ENCODE data around the gene LRP2.
"Not testable (repeated sequence)": the region's sequence is repeated elsewhere in the genome, so short reads cannot be mapped to it uniquely, and the experiment has no call there.

The LRP2 gene

DNA sequence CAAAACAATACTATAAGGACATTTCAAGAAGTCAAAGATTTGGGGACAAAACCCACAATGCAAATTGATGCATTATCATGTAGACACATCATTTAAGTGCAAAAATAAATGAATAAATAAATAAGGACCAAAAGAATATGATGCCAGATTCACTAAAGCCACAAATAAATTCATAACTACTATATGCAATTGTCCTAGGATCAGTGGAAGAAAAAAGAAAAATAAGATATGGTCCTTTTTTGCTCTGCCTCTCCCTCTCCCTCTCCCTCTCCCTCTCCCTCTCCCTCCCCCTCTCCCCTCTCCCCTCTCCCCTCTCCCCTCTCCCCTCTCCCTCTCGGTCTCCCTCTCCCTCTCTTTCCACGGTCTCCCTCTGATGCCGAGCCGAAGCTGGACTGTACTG is 36.4 kb downstream of the LRP2 start:
- H3K27me3 ChIP-seq (ENCODE audit: insufficient read depth, low read length); H3K4me3 ChIP-seq (ENCODE audit: low read length); H3K9ac ChIP-seq (ENCODE audit: low read depth, low read length); H3K27ac ChIP-seq (ENCODE audit: low read depth, low read length); H3K9me3 ChIP-seq (ENCODE audit: insufficient read depth, low read depth, low read length); H3K36me3 ChIP-seq (ENCODE audit: insufficient read depth, low read length); H3K4me1 ChIP-seq (ENCODE audit: insufficient read depth, low read length): not testable (repeated sequence)
- no CpG with 5 or more reads among the region's 4 CpGs for WGBS

DNA sequence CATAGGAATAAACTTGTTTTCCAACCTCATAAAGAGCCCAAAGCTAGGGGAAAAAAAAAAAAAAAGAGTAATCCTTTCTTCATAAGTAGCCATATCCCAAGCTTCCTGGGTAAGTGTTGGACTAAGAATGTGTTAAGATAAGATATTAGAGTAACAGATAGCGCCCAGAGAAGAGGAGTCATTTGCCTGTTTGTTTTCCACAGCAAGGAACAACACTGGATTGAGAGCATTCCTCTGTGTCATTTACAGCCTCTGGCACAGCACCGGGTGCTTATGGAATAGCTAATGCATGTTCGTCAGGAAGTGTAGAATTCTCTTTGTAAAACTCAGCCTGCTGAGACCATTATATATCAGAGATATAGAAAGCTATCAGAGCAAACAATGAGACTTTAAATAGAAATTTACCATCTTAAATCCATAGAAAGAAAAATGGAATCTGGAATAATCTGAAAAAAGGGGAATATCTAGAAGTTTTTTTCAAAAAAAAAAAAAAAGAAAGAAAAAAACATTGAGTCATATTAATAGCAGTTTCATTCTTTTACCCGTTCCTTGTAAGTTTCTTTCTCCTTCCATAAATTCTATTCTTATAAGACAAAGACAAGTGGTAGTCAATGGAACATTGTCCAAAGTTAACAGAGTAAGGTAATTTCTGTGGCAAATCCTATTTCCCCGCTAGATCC is 37.6 kb downstream of the LRP2 start:
- H3K27ac ChIP-seq (ENCODE audit: low read depth, low read length), result no peak overlapping the region
- H3K9me3 ChIP-seq (ENCODE audit: insufficient read depth, low read depth, low read length), result peaks cover 3% of the 10 kb centered on the region; the same call in 1 of the 2 replicates
- 82% methylated on average over 4 of the region's 5 CpGs for WGBS
- no peaks in the 10 kb centered on the region for H3K36me3 ChIP-seq (ENCODE audit: insufficient read depth, low read length)
- H3K9ac ChIP-seq (ENCODE audit: low read depth, low read length), result no peak overlapping the region
- no peaks in the 10 kb centered on the region for H3K4me1 ChIP-seq (ENCODE audit: insufficient read depth, low read length)
- H3K4me3 ChIP-seq (ENCODE audit: low read length), result no peak overlapping the region
- no peaks in the 10 kb centered on the region for H3K27me3 ChIP-seq (ENCODE audit: insufficient read depth, low read length)

DNA sequence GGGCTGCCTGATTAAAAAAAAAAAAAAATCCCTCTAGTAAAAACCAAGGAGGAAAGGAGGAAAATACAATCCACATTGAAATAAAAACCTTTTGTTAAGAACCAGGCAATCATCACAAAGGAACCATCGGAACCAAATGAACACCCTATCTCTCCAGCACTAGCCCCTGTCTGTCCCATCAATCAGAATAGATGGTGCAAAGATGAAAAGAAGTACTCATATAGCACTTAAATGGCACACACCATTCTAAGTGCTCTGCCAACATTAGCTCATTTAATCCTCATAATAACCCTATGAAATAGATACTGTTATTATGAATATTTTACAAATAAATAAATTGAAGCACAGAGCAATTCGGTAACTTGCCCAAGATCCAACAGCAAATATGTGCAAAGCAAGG is 38.5 kb downstream of the LRP2 start:
- H3K27ac ChIP-seq (ENCODE audit: low read depth, low read length), result no peak overlapping the region
- H3K9me3 ChIP-seq (ENCODE audit: insufficient read depth, low read depth, low read length), result peaks cover 3% of the 10 kb centered on the region; the same call in 1 of the 2 replicates
- no peak overlapping the region for H3K4me3 ChIP-seq (ENCODE audit: low read length)
- WGBS, result 98% methylated on average over 2 of the region's 2 CpGs
- H3K9ac ChIP-seq (ENCODE audit: low read depth, low read length), result no peak overlapping the region
- H3K36me3 ChIP-seq (ENCODE audit: insufficient read depth, low read length), result no peaks in the 10 kb centered on the region
- H3K4me1 ChIP-seq (ENCODE audit: insufficient read depth, low read length), result no peaks in the 10 kb centered on the region
- no peaks in the 10 kb centered on the region for H3K27me3 ChIP-seq (ENCODE audit: insufficient read depth, low read length)

DNA sequence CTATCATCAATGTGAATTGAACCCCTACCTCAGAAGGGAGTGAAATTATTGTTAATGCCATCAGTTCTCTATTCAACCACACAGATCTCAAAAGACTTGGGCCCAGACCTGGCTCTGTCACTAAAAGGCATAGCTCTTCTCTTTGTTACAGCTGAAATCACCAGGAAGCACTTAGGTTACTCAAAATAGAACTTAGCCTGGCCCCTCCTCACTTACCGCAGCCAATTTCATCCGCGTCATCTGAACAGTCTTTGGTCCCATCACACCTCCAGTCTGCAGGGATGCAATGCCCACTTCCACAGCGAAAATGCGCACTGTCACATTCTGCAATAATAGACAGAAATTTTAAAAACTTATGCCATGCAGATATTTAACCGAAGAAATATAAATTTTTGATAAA is 41.8 kb downstream of the LRP2 start:
- H3K27ac ChIP-seq (ENCODE audit: low read depth, low read length), result no peak overlapping the region
- no peaks in the 10 kb centered on the region for H3K36me3 ChIP-seq (ENCODE audit: insufficient read depth, low read length)
- no peak overlapping the region for H3K9ac ChIP-seq (ENCODE audit: low read depth, low read length)
- no peak overlapping the region for H3K4me3 ChIP-seq (ENCODE audit: low read length)
- 94% methylated on average over 5 of the region's 6 CpGs for WGBS
- no peaks in the 10 kb centered on the region for H3K4me1 ChIP-seq (ENCODE audit: insufficient read depth, low read length)
- no peaks in the 10 kb centered on the region for H3K27me3 ChIP-seq (ENCODE audit: insufficient read depth, low read length)
- no peaks in the 10 kb centered on the region for H3K9me3 ChIP-seq (ENCODE audit: insufficient read depth, low read depth, low read length)

DNA sequence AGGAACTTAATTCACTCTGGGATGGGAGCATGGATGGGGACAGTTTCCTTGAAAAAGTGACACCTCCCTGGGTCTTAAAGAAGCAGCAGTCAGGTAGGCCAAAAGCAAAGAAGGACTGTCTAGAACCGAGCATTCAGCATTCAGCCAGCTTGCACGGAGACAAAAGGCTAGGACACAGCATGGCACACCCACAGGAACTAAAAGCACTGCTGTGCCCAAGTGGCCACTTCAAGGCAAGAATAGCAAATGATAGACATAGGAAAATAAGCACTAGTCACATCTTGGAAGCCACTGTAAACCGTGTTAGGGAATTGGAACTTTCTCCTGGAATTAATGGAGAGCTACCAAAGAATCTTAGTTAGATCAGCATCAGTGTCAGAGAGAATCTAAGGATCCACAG is 47.0 kb downstream of the LRP2 start:
- WGBS, result 94% methylated on average over 3 of the region's 3 CpGs
- no peaks in the 10 kb centered on the region; the same call in 1 of the 2 replicates for H3K36me3 ChIP-seq (ENCODE audit: insufficient read depth, low read length)
- H3K27ac ChIP-seq (ENCODE audit: low read depth, low read length), result no peak overlapping the region
- H3K27me3 ChIP-seq (ENCODE audit: insufficient read depth, low read length), result no peaks in the 10 kb centered on the region
- H3K4me3 ChIP-seq (ENCODE audit: low read length), result no peak overlapping the region
- H3K9ac ChIP-seq (ENCODE audit: low read depth, low read length), result no peak overlapping the region
- no peaks in the 10 kb centered on the region for H3K4me1 ChIP-seq (ENCODE audit: insufficient read depth, low read length)
- no peaks in the 10 kb centered on the region for H3K9me3 ChIP-seq (ENCODE audit: insufficient read depth, low read depth, low read length)

DNA sequence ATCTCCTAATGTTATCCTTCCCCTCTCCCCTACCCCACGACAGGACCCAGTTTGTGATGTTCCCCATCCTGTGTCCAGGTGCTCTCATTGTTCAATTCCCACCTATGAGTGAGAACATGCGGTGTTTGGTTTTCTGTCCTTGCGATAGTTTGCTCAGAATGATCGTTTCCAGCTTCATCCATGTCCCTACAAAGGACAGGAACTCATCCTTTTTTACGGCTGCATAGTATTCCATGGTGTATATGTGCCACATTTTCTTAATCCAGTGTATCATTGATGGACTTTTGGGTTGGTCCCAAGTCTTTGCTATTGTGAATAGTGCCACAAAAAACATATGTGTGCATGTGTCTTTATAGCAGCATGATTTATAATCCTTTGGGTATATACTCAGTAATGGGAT is 54.0 kb downstream of the LRP2 start:
- 97% methylated on average over 5 of the region's 5 CpGs for WGBS
- not testable (repeated sequence) for H3K27me3 ChIP-seq (ENCODE audit: insufficient read depth, low read length); H3K4me3 ChIP-seq (ENCODE audit: low read length); H3K27ac ChIP-seq (ENCODE audit: low read depth, low read length); H3K9ac ChIP-seq (ENCODE audit: low read depth, low read length); H3K36me3 ChIP-seq (ENCODE audit: insufficient read depth, low read length); H3K9me3 ChIP-seq (ENCODE audit: insufficient read depth, low read depth, low read length); H3K4me1 ChIP-seq (ENCODE audit: insufficient read depth, low read length)

DNA sequence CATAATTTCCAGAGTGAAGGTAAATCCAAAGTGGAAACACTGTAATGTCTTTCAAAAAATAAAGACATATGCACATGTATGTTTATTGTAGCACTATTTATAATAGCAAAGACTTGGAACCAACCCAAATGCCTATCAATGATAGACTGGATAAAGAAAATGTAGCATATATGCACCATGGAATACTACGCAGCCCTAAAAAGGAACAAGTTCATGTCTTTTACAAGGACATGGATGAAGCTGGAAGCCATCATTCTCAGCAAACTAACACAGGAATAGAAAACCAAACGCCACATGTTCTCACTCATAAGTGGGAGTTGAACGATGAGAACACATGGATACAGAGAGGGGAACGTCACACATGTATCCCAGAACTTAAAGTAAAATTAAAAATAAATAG is 57.6 kb downstream of the LRP2 start:
- peaks cover 38% of the 10 kb centered on the region for H3K4me1 ChIP-seq (ENCODE audit: insufficient read depth, low read length)
- WGBS, result 92% methylated on average over 2 of the region's 4 CpGs
- H3K4me3 ChIP-seq (ENCODE audit: low read length); H3K36me3 ChIP-seq (ENCODE audit: insufficient read depth, low read length); H3K27me3 ChIP-seq (ENCODE audit: insufficient read depth, low read length); H3K27ac ChIP-seq (ENCODE audit: low read depth, low read length); H3K9ac ChIP-seq (ENCODE audit: low read depth, low read length); H3K9me3 ChIP-seq (ENCODE audit: insufficient read depth, low read depth, low read length): not testable (repeated sequence)

DNA sequence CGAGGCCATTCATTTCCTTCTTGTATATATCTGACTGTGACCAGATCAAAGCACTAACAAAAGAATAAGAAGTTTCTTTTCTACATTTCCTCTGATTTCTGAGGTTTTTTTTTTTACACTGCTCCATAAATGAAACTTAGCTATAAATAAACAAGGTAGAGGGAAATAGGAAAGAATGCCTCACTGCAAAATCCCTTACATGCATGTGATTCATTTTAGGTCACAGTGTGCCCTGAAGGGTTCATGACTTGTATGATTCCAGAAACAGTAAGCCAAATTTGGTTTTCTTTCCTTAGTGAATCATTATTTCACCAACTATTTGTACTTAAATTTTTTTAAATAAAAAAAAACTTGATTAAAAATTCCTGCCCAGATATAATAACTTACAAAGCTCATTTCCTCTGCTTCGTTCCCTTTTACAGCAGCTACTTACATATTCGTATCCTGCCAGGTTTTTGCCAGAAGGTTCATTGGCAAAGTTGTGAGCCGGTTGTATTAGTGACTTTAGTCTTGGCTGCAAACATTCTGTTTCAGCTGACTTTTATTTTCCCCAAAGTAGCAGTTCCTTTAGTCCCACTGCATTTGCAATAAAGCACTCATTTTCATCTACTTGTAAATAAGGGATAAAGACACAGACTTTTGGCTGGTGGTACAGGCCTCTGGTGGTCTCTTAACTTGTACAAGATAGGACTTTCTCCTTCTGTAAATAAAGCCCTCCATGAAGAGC is 58.6 kb downstream of the LRP2 start:
- Histone ChIP-seq H3K27me3 (ENCODE audit: insufficient read depth, low read length) (no peaks in the 10 kb centered on the region), H3K4me1 (ENCODE audit: insufficient read depth, low read length) (peaks cover 43% of the 10 kb centered on the region), H3K4me3 (ENCODE audit: low read length) (no peak overlapping the region), H3K27ac (ENCODE audit: low read depth, low read length) (no peak overlapping the region), H3K9me3 (ENCODE audit: insufficient read depth, low read depth, low read length) (no peaks in the 10 kb centered on the region), H3K36me3 (ENCODE audit: insufficient read depth, low read length) (no peaks in the 10 kb centered on the region; the same call in 1 of the 2 replicates), H3K9ac (ENCODE audit: low read depth, low read length) (no peak overlapping the region)
- WGBS, result 91% methylated on average over 4 of the region's 4 CpGs

DNA sequence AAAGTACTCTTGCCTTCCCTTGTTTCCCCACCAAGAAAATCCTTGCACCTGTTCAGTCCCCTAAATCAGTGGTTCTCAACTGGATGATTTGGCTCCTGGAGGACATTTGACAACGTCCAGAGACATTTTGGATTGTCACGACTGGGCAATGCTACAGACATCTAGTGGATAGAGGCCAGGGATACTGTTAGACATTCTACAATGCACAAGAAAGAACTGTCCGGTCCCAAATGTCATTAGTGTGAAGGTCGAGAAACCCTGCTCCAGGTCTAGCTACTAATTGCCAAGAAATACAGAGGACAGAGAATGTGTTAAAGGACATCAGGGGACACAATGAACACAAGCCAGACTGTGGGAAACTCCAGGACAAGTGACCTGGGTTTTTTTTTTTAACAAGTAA is 60.0 kb downstream of the LRP2 start:
- no peak overlapping the region for H3K4me3 ChIP-seq (ENCODE audit: low read length)
- H3K27ac ChIP-seq (ENCODE audit: low read depth, low read length), result no peak overlapping the region
- WGBS, result 85% methylated on average over 4 of the region's 4 CpGs
- H3K9me3 ChIP-seq (ENCODE audit: insufficient read depth, low read depth, low read length), result no peaks in the 10 kb centered on the region
- H3K36me3 ChIP-seq (ENCODE audit: insufficient read depth, low read length), result no peaks in the 10 kb centered on the region; the same call in 1 of the 2 replicates
- H3K4me1 ChIP-seq (ENCODE audit: insufficient read depth, low read length), result peaks cover 43% of the 10 kb centered on the region
- no peak overlapping the region for H3K9ac ChIP-seq (ENCODE audit: low read depth, low read length)
- H3K27me3 ChIP-seq (ENCODE audit: insufficient read depth, low read length), result no peaks in the 10 kb centered on the region

DNA sequence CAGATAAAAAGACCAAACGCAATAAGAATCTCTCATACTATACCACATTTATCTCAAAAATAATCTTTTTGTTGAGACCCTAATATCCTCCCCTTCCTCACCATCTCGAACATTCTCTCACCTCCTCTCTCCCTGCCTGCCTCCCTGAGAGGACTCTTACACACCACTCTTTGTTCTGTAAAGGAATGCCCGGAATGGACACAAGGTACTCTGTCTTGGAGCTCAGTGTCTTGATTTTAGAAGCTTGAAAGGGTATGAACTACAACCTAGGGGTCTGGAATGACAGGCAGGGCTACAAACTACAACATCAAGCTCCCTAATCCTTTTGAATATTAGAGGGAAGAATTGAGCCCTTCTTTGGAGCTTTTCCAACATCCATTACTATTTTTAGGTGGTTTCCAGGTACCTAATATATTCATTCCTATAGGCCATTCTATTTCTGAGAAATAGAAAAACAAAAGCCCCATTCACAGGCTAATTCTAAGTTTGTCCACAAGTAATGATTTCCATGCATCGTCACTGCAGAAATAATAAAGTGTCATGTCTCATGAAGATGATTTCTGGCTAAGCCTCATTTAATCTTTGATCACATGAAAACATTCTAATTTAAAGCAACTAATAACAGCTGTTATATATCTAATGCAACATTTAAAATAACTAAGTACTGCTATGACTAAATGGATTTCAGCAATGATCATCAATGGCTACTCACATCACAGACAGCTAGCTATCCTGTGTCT is 60.6 kb downstream of the LRP2 start:
- no peak overlapping the region for H3K9ac ChIP-seq (ENCODE audit: low read depth, low read length)
- no peak overlapping the region for H3K27ac ChIP-seq (ENCODE audit: low read depth, low read length)
- H3K4me1 ChIP-seq (ENCODE audit: insufficient read depth, low read length), result peaks cover 43% of the 10 kb centered on the region
- no peak overlapping the region for H3K4me3 ChIP-seq (ENCODE audit: low read length)
- 84% methylated on average over 4 of the region's 4 CpGs for WGBS
- no peaks in the 10 kb centered on the region for H3K9me3 ChIP-seq (ENCODE audit: insufficient read depth, low read depth, low read length)
- H3K27me3 ChIP-seq (ENCODE audit: insufficient read depth, low read length), result no peaks in the 10 kb centered on the region
- no peaks in the 10 kb centered on the region; the same call in 1 of the 2 replicates for H3K36me3 ChIP-seq (ENCODE audit: insufficient read depth, low read length)

Measured in HUES64 (cell line).